Measurements from ENCODE around the gene CNIH3.

DNA sequence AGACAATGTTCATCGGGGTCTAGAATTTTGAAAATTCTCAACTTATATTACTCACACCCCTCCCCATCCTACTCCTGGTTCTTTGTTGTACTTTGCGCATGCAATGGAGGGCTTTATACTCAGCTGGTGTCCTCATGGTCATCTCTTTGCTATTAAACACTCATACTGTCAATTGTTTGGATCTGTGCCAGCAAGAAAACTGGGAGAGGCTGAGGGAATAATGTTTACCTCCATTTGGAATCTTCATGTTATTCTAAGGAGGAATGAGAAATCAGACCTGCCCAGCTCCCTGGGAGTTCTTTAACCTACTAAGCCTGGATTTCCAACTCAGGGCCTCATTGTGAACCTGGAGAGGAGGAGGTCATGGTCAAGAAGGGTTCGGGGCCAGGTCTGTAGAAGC is 169.5 kb downstream of the CNIH3 start:
- no peak for TF ChIP-seq SP1 (IDR thresholded peaks at IDR 0.05; ENCODE audit: low read depth, low read length)
- TF ChIP-seq, protein P1, sequence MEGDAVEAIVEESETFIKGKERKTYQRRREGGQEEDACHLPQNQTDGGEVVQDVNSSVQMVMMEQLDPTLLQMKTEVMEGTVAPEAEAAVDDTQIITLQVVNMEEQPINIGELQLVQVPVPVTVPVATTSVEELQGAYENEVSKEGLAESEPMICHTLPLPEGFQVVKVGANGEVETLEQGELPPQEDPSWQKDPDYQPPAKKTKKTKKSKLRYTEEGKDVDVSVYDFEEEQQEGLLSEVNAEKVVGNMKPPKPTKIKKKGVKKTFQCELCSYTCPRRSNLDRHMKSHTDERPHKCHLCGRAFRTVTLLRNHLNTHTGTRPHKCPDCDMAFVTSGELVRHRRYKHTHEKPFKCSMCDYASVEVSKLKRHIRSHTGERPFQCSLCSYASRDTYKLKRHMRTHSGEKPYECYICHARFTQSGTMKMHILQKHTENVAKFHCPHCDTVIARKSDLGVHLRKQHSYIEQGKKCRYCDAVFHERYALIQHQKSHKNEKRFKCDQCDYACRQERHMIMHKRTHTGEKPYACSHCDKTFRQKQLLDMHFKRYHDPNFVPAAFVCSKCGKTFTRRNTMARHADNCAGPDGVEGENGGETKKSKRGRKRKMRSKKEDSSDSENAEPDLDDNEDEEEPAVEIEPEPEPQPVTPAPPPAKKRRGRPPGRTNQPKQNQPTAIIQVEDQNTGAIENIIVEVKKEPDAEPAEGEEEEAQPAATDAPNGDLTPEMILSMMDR (IDR thresholded peaks at IDR 0.05 in 2 of 3, conservative IDR thresholded peaks at IDR 0.05 in 1 of 3; ENCODE audit: control insufficient read depth in 2 of 3, extremely low read depth in 1 of 3, insufficient read depth in 1 of 3, low read depth in 3 of 3, low read length in 3 of 3) = no peak
- TF ChIP-seq, protein P2, sequence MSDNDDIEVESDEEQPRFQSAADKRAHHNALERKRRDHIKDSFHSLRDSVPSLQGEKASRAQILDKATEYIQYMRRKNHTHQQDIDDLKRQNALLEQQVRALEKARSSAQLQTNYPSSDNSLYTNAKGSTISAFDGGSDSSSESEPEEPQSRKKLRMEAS (IDR thresholded peaks at IDR 0.05; ENCODE audit: low read depth, low read length) = no peak
- TF ChIP-seq EP300 (IDR thresholded peaks at IDR 0.05; ENCODE audit: borderline replicate concordance in 1 of 2, control insufficient read depth in 1 of 2, low read depth in 2 of 2, low read length in 2 of 2) = no peak
- TF ChIP-seq GABPA (IDR thresholded peaks at IDR 0.05; ENCODE audit: low read depth) = no peak
- TF ChIP-seq, protein P3, sequence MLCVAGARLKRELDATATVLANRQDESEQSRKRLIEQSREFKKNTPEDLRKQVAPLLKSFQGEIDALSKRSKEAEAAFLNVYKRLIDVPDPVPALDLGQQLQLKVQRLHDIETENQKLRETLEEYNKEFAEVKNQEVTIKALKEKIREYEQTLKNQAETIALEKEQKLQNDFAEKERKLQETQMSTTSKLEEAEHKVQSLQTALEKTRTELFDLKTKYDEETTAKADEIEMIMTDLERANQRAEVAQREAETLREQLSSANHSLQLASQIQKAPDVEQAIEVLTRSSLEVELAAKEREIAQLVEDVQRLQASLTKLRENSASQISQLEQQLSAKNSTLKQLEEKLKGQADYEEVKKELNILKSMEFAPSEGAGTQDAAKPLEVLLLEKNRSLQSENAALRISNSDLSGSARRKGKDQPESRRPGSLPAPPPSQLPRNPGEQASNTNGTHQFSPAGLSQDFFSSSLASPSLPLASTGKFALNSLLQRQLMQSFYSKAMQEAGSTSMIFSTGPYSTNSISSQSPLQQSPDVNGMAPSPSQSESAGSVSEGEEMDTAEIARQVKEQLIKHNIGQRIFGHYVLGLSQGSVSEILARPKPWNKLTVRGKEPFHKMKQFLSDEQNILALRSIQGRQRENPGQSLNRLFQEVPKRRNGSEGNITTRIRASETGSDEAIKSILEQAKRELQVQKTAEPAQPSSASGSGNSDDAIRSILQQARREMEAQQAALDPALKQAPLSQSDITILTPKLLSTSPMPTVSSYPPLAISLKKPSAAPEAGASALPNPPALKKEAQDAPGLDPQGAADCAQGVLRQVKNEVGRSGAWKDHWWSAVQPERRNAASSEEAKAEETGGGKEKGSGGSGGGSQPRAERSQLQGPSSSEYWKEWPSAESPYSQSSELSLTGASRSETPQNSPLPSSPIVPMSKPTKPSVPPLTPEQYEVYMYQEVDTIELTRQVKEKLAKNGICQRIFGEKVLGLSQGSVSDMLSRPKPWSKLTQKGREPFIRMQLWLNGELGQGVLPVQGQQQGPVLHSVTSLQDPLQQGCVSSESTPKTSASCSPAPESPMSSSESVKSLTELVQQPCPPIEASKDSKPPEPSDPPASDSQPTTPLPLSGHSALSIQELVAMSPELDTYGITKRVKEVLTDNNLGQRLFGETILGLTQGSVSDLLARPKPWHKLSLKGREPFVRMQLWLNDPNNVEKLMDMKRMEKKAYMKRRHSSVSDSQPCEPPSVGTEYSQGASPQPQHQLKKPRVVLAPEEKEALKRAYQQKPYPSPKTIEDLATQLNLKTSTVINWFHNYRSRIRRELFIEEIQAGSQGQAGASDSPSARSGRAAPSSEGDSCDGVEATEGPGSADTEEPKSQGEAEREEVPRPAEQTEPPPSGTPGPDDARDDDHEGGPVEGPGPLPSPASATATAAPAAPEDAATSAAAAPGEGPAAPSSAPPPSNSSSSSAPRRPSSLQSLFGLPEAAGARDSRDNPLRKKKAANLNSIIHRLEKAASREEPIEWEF (IDR thresholded peaks at IDR 0.05; ENCODE audit: insufficient replicate concordance, low read depth, low read length) = no peak

Measured in GM12878 (cell line).